HCT116 (cell line): ENCODE data around the gene TANGO6. TPM values are rescaled to one million over a fixed set of nuclear protein-coding genes. Genes with fewer than 3 reads are reported as not detected.
A peak's percentile ranks its signal among the peaks of the same experiment; 100 is the strongest.

Source experiments
- ATAC-seq: fragments of 200-7000 bp; cut with Tn5 transposase; 2 replicates; pipeline ENCODE4 v1.9.1; 2020; ENCODE audit warnings: mild to moderate bottlenecking, moderate library complexity
- BruUV-seq: library from RNA; stranded (reverse); fragments of 400-500 nt; replicated peaks from 2 replicates; lab custom pipeline; 2021; lab: Mats Ljungman, UMichigan
- CTCF ChIA-PET: fragments of 300-600 bp; sonication (Branson Sonifier 250); formaldehyde crosslinking; loops from one replicate; lab custom pipeline; 2021; ENCODE audit warnings: antibody characterized with exemption; lab: Charles Lee
- POLR2A ChIA-PET: fragments of 300-600, 350-600 bp; sonication (Branson Sonifier 250); formaldehyde crosslinking; loops from one replicate; lab custom pipeline; 2021; ENCODE audit warnings: antibody characterized with exemption; lab: Charles Lee
- RAD21 ChIA-PET, 2 experiments: fragments of 300-600 bp; sonication (Branson Sonifier 250); formaldehyde crosslinking; loops; one replicate each; lab custom pipeline; 2023; ENCODE audit warnings: low total read pairs in 2 of 2; ENCODE audit not compliant: uncharacterized antibody in 2 of 2, unreplicated experiment in 2 of 2, low non-redundant PET in 1 of 2; lab: Charles Lee
- DNase-seq: peaks from one replicate; pipeline ENCODE4 v3.0.0-alpha.2; 2010; ENCODE audit warnings: low read depth, low spot score
- H2AFZ ChIP-seq: fragments of 200-600 bp; shearing (Covaris generic), sonication (generic); 2 replicates; pipeline ENCODE4 v1.6.1; 2017; ENCODE audit warnings: low read depth, mixed run types, mixed read lengths, antibody characterized with exemption, low read length; ENCODE audit not compliant: poor library complexity, severe bottlenecking
- H3K27ac ChIP-seq: 2 replicates; pipeline ENCODE4 v1.5.1; 2012; ENCODE audit warnings: low read depth, low read length
- H3K27me3 ChIP-seq: fragments of 200-600 bp; sonication (generic); 2 replicates; pipeline ENCODE4 v1.6.1; 2016; ENCODE audit warnings: mixed run types, low read length, mixed read lengths; ENCODE audit not compliant: insufficient read depth
- H3K36me3 ChIP-seq, 2 experiments: fragments of 200-500 bp in 1 of 2; fragments of 200-600 bp in 1 of 2; sonication (Bioruptor generic) in 1 of 2; sonication (generic) in 1 of 2; 2 replicates each; pipeline versions ENCODE4 v1.5.1 to v1.6.1; 2014 to 2016; ENCODE audit warnings: low read length in 2 of 2, inconsistent platforms in 1 of 2, mixed read lengths in 1 of 2, mixed run types in 1 of 2; ENCODE audit not compliant: insufficient read depth in 2 of 2, control insufficient read depth in 1 of 2
- H3K4me1 ChIP-seq, 2 experiments: fragments of 200-600 bp in 1 of 2; sonication (generic) in 1 of 2; 2 replicates each; pipeline versions ENCODE4 v1.5.1 to v1.6.1; 2012 to 2017; ENCODE audit warnings: low read length in 2 of 2, inconsistent platforms in 1 of 2, mild to moderate bottlenecking in 1 of 2, mixed read lengths in 1 of 2, mixed run types in 1 of 2, moderate library complexity in 1 of 2; ENCODE audit not compliant: insufficient read depth in 2 of 2, control insufficient read depth in 1 of 2
- H3K4me2 ChIP-seq: fragments of 200-600 bp; sonication (generic); 2 replicates; pipeline ENCODE4 v1.6.1; 2017; ENCODE audit warnings: mixed run types, low read length, mixed read lengths
- H3K4me3 ChIP-seq, 2 experiments: fragments of 200-600 bp in 1 of 2; sonication (generic) in 1 of 2; replicated peaks in 1 of 2; 2 replicates each; pipeline ENCODE4 v1.5.1; 2011 to 2016; ENCODE audit warnings: low read length in 2 of 2, control low read depth in 1 of 2, low read depth in 1 of 2, mild to moderate bottlenecking in 1 of 2, mixed read lengths in 1 of 2, mixed run types in 1 of 2
- H3K79me2 ChIP-seq: fragments of 200-600 bp; sonication (generic); 2 replicates; pipeline ENCODE4 v1.6.1; 2017; ENCODE audit warnings: mild to moderate bottlenecking, mixed run types, low read length, moderate library complexity, mixed read lengths; ENCODE audit not compliant: insufficient read depth
- H3K9ac ChIP-seq: fragments of 200-600 bp; sonication (generic); 2 replicates; pipeline ENCODE4 v1.6.1; 2016; ENCODE audit warnings: low read length, mixed read lengths
- H3K9me2 ChIP-seq: fragments of 200-600 bp; sonication (generic), shearing (Covaris generic); 2 replicates; pipeline ENCODE4 v1.6.1; 2017; ENCODE audit warnings: mixed run types, mild to moderate bottlenecking, moderate library complexity; ENCODE audit not compliant: insufficient read depth
- H3K9me3 ChIP-seq, 2 experiments: fragments of 200-500 bp in 1 of 2; fragments of 200-600 bp in 1 of 2; sonication (Bioruptor generic) in 1 of 2; sonication (generic) in 1 of 2; 2 replicates each; pipeline ENCODE4 v1.6.1; 2014 to 2017; ENCODE audit warnings: low read length in 2 of 2, mixed read lengths in 2 of 2, inconsistent platforms in 1 of 2, low read depth in 1 of 2, mild to moderate bottlenecking in 1 of 2, mixed run types in 1 of 2, moderate library complexity in 1 of 2; ENCODE audit not compliant: control insufficient read depth in 1 of 2, insufficient read depth in 1 of 2
- H4K20me1 ChIP-seq: fragments of 200-600 bp; sonication (generic), shearing (Covaris generic); 2 replicates; pipeline ENCODE4 v1.6.1; 2017; ENCODE audit warnings: mixed run types, mild to moderate bottlenecking, moderate library complexity; ENCODE audit not compliant: insufficient read depth
- CBX3 ChIP-seq: IDR thresholded peaks from 2 replicates; pipeline ENCODE4 v1.6.1; 2012; ENCODE audit warnings: low read depth
- CTCF ChIP-seq, 3 experiments: fragments of 200-600 bp in 1 of 3; sonication (generic) in 1 of 3; IDR thresholded peaks in 2 of 3; conservative IDR thresholded peaks in 1 of 3; 2 replicates each; pipeline ENCODE4 v1.5.1; 2012 to 2017; ENCODE audit warnings: low read depth in 2 of 3, low read length in 2 of 3, antibody characterized with exemption in 1 of 3, borderline replicate concordance in 1 of 3, control low read depth in 1 of 3, mild to moderate bottlenecking in 1 of 3, mixed read lengths in 1 of 3, mixed run types in 1 of 3, moderate library complexity in 1 of 3; ENCODE audit not compliant: insufficient read depth in 1 of 3
- EGR1 ChIP-seq: IDR thresholded peaks from 2 replicates; pipeline ENCODE4 v1.6.1; 2012; ENCODE audit warnings: low read depth
- ELF1 ChIP-seq: IDR thresholded peaks from 2 replicates; pipeline ENCODE4 v1.6.1; 2012; ENCODE audit warnings: low read depth, borderline replicate concordance
- EZH2 ChIP-seq: fragments of 200-600 bp; sonication (generic); IDR thresholded peaks from 2 replicates; pipeline ENCODE4 v1.6.1; 2017; ENCODE audit warnings: antibody characterized with exemption, mixed run types
- JUND ChIP-seq: IDR thresholded peaks from 2 replicates; pipeline ENCODE4 v1.6.1; 2012
- POLR2A ChIP-seq: IDR thresholded peaks from 2 replicates; pipeline ENCODE4 v1.7.0; 2011; ENCODE audit warnings: borderline replicate concordance; ENCODE audit not compliant: insufficient read depth, insufficient read length; ENCODE audit errors: extremely low read depth
- POLR2AphosphoS5 ChIP-seq: IDR thresholded peaks from 2 replicates; pipeline ENCODE4 v1.6.1; 2011; ENCODE audit warnings: mild to moderate bottlenecking, low read depth, low read length, moderate library complexity
- TCF7L2 ChIP-seq: IDR thresholded peaks from 2 replicates; pipeline ENCODE4 v1.7.0; 2011; ENCODE audit warnings: borderline replicate concordance, inconsistent platforms; ENCODE audit not compliant: insufficient read depth, insufficient read length; ENCODE audit errors: extremely low read depth
- YY1 ChIP-seq: IDR thresholded peaks from 2 replicates; pipeline ENCODE4 v1.6.1; 2011; ENCODE audit warnings: low read length, low read depth, moderate library complexity, mild to moderate bottlenecking; ENCODE audit not compliant: insufficient replicate concordance; ENCODE audit errors: extremely low read depth
- ZBTB33 ChIP-seq: IDR thresholded peaks from 2 replicates; pipeline ENCODE4 v1.6.1; 2011; ENCODE audit warnings: mild to moderate bottlenecking, low read length, moderate library complexity; ENCODE audit not compliant: insufficient replicate concordance; ENCODE audit errors: extremely low read depth
- ZFX ChIP-seq: fragments of 450-650 bp; IDR thresholded peaks from 2 replicates; pipeline ENCODE4 v1.6.1; 2017
- ZNF274 ChIP-seq: fragments of 200-500 bp; sonication (Bioruptor generic); IDR thresholded peaks from 2 replicates; pipeline ENCODE4 v1.6.1; 2014; ENCODE audit warnings: mild to moderate bottlenecking, low read depth, low read length, inconsistent platforms
- intact Hi-C: fragments of 100-400 bp; cut with micrococcal nuclease; formaldehyde crosslinking; loops from 2 replicates; pipeline ENCODE4 v1.10.0; 2022
- total RNA-seq: library from RNA; stranded (reverse); gene quantifications from one replicate; pipeline ENCODE4 v1.2.1, GENCODE V29; 2021; ENCODE audit not compliant: unreplicated experiment

The TANGO6 gene
- total RNA-seq, 1 experiment from 2014 or later = 16.4 TPM

GRCh38 chr16:69110406-69110805 is 267.1 kb downstream of the TANGO6 start:
- peaks cover 40 to 66% of the 10 kb centered on the region in 2 experiments; a peak in 3 of 4 replicates for H3K36me3 ChIP-seq
- peaks cover 91% of the 10 kb centered on the region for H3K79me2 ChIP-seq
- H3K4me1 ChIP-seq = peaks cover 12 to 53% of the 10 kb centered on the region in 2 experiments
- no peaks in the 10 kb centered on the region for H3K9me3 ChIP-seq
- intact Hi-C loops = no loop called here
- CTCF ChIA-PET = interaction anchor here (1.2 kb wide), 1 partner anchor 13 kb away, joined by 7 read pairs; no protein-coding TSS in a partner anchor
- H4K20me1 ChIP-seq = peaks cover 15% of the 10 kb centered on the region; the same call in 1 of the 2 replicates
- no peaks in the 10 kb centered on the region for H3K27me3 ChIP-seq
- BruUV-seq = TSS peak; percentile 6
- no peak overlapping the region for H3K9ac ChIP-seq
- POLR2A ChIA-PET = interaction anchor here (0.5 to 1.2 kb wide), 2 partner anchors 37 to 172 kb away, joined by 3 to 4 read pairs; no protein-coding TSS in a partner anchor
- H3K9me2 ChIP-seq = no peaks in the 10 kb centered on the region
- no peak overlapping the region for H2AFZ ChIP-seq
- RAD21 ChIA-PET = no interaction called here
- H3K4me3 ChIP-seq = no peak overlapping the region
- ATAC-seq = no peak
- no peak for TF ChIP-seq POLR2AphosphoS5
- 0 out of 2 replicates have a peak, but pooled peaks have one; percentile 10 for TF ChIP-seq JUND
- H3K27ac ChIP-seq = no peak overlapping the region
- DNase-seq = no peak
- H3K4me2 ChIP-seq = no peak overlapping the region

- no TSS peak for BruUV-seq
- H3K79me2 ChIP-seq = peaks cover 85% of the 10 kb centered on the region
- no peak overlapping the region for H2AFZ ChIP-seq
- H3K9me3 ChIP-seq = no peaks in the 10 kb centered on the region
- H4K20me1 ChIP-seq = peaks cover 15% of the 10 kb centered on the region; the same call in 1 of the 2 replicates
- no peak for TF ChIP-seq ZNF274
- no peak for TF ChIP-seq ZBTB33
- no peak for TF ChIP-seq EGR1
- TF ChIP-seq CBX3 = no peak
- TF ChIP-seq EZH2 = no peak
- no peak for TF ChIP-seq POLR2A
- TF ChIP-seq POLR2AphosphoS5 = no peak; the same call in 1 of the 2 replicates
- no peak for TF ChIP-seq YY1
- TF ChIP-seq CTCF (IDR thresholded peaks at IDR 0.05 in 2 of 3, conservative IDR thresholded peaks at IDR 0.05 in 1 of 3; ENCODE audit: borderline replicate concordance in 1 of 3, insufficient read depth in 1 of 3, low read depth in 2 of 3, low read length in 2 of 3) = no peak
- TF ChIP-seq ZFX = no peak
- TF ChIP-seq ELF1 = no peak
- no peak for TF ChIP-seq TCF7L2
- TF ChIP-seq, all 23 proteins: peak for 0
- H3K36me3 ChIP-seq = peaks cover 49 to 76% of the 10 kb centered on the region in 2 experiments; a peak in 3 of 4 replicates
- DNase-seq (no peak), ATAC-seq (no peak)
- H3K27ac ChIP-seq = no peak overlapping the region; the same call in 1 of the 2 replicates
- H3K4me3 ChIP-seq = no peak overlapping the region
- H3K4me2 ChIP-seq = no peak overlapping the region
- H3K4me1 ChIP-seq = peaks cover 11 to 48% of the 10 kb centered on the region in 2 experiments
- RAD21 ChIA-PET = interaction anchor here in 1 of 2 experiments (0.6 kb wide), 2 partner anchors 16 to 173 kb away, joined by 3 read pairs; no protein-coding TSS in a partner anchor
- H3K27me3 ChIP-seq = no peaks in the 10 kb centered on the region
- intact Hi-C loops = no loop called here
- H3K9ac ChIP-seq = no peak overlapping the region
- CTCF ChIA-PET = interaction anchor here (1.1 to 1.2 kb wide), 2 partner anchors 12 to 208 kb away, joined by 3 to 7 read pairs; no protein-coding TSS in a partner anchor
- POLR2A ChIA-PET = interaction anchor here (1.2 kb wide), 2 partner anchors 38 to 121 kb away, joined by 3 read pairs; no protein-coding TSS in a partner anchor
- no peaks in the 10 kb centered on the region for H3K9me2 ChIP-seq
These were observed 268.0 kb downstream of the TANGO6 start for GRCh38 chr16:69111216-69111875.
